ENCODE data around the gene BPIFB2. TPM values are rescaled to one million over a fixed set of nuclear protein-coding genes. Genes with fewer than 3 reads are reported as not detected.

BPIFB2 gene
- total RNA-seq, 4 donors from 2014 or later, result 0.13 to 138 (median 0.15) TPM; not detected in 1

DNA sequence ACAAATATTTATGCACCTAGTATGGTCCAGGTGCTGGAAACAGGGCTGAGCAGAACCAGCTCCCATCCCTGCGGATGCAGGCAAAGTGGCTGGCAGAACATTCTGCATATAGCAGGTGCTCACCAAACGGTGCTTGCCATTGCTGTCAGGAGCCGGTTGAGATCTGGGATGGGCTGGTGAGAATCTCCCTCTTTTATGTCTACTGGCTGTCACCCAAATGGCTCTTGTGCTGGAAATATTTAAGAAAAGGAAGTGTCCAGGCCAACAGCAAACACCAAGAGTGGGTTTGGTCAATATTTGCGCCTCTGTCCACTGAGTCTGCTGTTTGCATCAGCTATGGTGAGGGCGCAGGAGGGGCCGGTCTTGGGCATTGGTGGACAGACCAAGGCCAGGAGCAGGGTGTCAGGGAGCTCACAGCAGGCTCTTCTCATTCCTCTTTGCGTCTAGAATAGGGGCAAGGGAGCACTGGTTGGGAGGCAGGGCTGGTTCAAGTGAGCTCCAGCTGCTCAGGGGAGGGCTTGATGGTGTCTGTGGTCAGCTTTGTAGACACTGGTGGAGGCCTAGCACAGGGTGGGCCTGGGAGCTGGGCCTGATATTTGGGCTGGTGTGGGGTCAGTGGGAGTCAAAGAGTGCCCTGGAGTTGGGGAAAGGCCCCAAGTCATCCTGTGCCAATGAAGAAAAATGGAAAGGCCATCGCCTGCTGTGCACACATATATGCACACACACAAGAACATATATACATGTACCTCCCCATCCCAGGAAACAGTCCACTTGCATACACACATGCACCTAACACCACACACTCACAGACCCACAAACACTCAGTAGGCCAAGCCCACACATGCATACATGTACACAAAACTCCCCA lies 1.4 kb upstream of the BPIFB2 start:
- peaks cover 0 to 15% (median 0%) of the 10 kb centered on the region in 3 donors for H3K9me3 ChIP-seq
- no peak overlapping the region for H3K4me3 ChIP-seq
- ATAC-seq, result no peak
- TF ChIP-seq POLR2A (IDR thresholded peaks at IDR 0.05), result no peak
- TF ChIP-seq POLR2AphosphoS5 (IDR thresholded peaks at IDR 0.05), result no peak
- TF ChIP-seq, protein P1, sequence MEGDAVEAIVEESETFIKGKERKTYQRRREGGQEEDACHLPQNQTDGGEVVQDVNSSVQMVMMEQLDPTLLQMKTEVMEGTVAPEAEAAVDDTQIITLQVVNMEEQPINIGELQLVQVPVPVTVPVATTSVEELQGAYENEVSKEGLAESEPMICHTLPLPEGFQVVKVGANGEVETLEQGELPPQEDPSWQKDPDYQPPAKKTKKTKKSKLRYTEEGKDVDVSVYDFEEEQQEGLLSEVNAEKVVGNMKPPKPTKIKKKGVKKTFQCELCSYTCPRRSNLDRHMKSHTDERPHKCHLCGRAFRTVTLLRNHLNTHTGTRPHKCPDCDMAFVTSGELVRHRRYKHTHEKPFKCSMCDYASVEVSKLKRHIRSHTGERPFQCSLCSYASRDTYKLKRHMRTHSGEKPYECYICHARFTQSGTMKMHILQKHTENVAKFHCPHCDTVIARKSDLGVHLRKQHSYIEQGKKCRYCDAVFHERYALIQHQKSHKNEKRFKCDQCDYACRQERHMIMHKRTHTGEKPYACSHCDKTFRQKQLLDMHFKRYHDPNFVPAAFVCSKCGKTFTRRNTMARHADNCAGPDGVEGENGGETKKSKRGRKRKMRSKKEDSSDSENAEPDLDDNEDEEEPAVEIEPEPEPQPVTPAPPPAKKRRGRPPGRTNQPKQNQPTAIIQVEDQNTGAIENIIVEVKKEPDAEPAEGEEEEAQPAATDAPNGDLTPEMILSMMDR (IDR thresholded peaks at IDR 0.05), result no peak
- no peak for TF ChIP-seq EP300 (IDR thresholded peaks at IDR 0.05)
- WGBS, 2 donors (ENCODE audit: low coverage in 1 of 2), result 69 to 73% methylated on average over 2 to 4 of the region's 8 CpGs
- H3K27me3 ChIP-seq, result peaks cover 7% of the 10 kb centered on the region
- H3K36me3 ChIP-seq, result no peaks in the 10 kb centered on the region
- H3K4me1 ChIP-seq, result no peaks in the 10 kb centered on the region
- H3K27ac ChIP-seq, result no peak overlapping the region

DNA sequence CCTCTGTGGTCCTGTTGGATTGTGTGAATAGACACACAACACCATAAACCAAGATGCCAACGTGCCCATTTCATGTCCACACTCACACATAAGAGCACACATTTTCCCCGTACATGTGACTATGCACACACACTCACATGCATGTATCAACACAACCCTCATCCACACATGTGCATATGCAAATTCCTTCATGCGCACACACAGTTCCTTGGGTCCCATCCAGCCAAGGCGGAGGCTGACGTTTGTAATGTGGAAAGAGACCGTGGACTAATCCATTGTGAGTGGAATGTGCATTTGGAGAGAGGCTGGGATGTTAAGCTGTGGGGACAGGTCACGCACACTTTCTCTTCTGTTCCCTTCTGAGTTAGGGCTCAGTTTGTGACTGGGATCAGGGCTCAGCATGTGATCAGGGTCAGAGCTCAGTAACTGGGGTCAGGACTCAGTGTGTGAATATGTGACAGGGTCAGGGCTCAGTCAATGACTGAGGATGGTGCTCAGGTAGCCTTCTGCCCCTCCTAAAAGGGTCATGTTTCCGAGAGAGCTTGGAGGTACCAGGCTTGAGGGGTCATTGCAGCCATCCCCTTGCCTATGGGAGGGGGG lies 628 bp upstream of the BPIFB2 start:
- H3K36me3 ChIP-seq, result no peaks in the 10 kb centered on the region
- no peak overlapping the region for H3K27ac ChIP-seq
- no peaks in the 10 kb centered on the region for H3K4me1 ChIP-seq
- ATAC-seq, result no peak
- H3K9me3 ChIP-seq, result peaks cover 0 to 15% (median 0%) of the 10 kb centered on the region in 3 donors
- H3K4me3 ChIP-seq, result no peak overlapping the region
- TF ChIP-seq POLR2AphosphoS5 (IDR thresholded peaks at IDR 0.05) (no peak), EP300 (IDR thresholded peaks at IDR 0.05) (no peak), POLR2A (IDR thresholded peaks at IDR 0.05) (no peak)
- TF ChIP-seq, protein P1 (IDR thresholded peaks at IDR 0.05), result no peak
- H3K27me3 ChIP-seq, result peaks cover 12% of the 10 kb centered on the region
- WGBS, 2 donors (ENCODE audit: low coverage in 1 of 2), result 67 to 93% methylated on average over 3 to 6 of the region's 8 CpGs

DNA sequence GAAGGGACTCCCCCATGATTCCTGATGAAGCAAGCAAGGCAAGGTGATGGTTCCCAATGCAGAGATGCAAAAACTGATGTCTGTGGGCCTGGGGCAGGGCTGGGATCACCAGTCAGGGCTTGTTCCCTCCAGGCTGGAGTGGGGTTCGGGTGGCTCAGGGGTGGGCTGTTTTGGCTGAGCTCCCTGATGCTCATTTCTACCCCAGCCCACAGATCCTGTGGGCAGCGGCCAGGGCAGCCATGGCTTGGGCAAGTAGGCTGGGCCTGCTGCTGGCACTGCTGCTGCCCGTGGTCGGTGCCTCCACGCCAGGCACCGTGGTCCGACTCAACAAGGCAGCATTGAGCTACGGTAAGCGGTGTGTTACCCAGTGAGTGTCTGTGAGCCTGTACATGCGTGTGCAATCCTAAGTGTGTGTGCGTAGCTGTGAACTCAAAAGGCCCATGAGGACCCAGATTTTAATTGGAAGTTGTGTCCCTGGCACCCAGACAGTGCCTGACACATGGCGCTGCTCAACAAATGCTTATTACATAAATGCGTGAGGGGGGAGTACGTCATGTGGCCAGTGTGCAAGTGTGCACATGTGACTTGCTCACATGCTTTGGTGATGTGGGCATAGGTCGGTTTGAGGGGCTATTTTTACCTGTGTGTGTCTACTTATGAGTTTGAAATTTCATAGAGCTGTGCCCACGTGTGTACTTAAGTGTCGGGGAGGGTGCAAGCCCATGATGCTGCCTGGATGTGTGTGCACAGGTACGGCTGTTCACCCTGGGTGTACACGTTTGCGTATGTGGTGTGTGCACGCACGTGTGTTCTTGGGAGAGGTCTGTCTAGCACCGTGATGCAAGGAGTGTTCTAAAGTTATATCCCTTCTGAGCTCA lies 1.1 kb downstream of the BPIFB2 start:
- peaks cover 24% of the 10 kb centered on the region for H3K27me3 ChIP-seq
- TF ChIP-seq, protein P1 (IDR thresholded peaks at IDR 0.05), result no peak
- TF ChIP-seq POLR2A (IDR thresholded peaks at IDR 0.05), result no peak
- H3K27ac ChIP-seq, result no peak overlapping the region
- no peaks in the 10 kb centered on the region for H3K36me3 ChIP-seq
- no peak overlapping the region for H3K4me3 ChIP-seq
- ATAC-seq, result no peak
- H3K4me1 ChIP-seq, result no peaks in the 10 kb centered on the region
- 70 to 79% methylated on average over 2 to 7 of the region's 23 CpGs for WGBS, 2 donors (ENCODE audit: low coverage in 1 of 2)
- H3K9me3 ChIP-seq, result peaks cover 0 to 15% (median 0%) of the 10 kb centered on the region in 3 donors

DNA sequence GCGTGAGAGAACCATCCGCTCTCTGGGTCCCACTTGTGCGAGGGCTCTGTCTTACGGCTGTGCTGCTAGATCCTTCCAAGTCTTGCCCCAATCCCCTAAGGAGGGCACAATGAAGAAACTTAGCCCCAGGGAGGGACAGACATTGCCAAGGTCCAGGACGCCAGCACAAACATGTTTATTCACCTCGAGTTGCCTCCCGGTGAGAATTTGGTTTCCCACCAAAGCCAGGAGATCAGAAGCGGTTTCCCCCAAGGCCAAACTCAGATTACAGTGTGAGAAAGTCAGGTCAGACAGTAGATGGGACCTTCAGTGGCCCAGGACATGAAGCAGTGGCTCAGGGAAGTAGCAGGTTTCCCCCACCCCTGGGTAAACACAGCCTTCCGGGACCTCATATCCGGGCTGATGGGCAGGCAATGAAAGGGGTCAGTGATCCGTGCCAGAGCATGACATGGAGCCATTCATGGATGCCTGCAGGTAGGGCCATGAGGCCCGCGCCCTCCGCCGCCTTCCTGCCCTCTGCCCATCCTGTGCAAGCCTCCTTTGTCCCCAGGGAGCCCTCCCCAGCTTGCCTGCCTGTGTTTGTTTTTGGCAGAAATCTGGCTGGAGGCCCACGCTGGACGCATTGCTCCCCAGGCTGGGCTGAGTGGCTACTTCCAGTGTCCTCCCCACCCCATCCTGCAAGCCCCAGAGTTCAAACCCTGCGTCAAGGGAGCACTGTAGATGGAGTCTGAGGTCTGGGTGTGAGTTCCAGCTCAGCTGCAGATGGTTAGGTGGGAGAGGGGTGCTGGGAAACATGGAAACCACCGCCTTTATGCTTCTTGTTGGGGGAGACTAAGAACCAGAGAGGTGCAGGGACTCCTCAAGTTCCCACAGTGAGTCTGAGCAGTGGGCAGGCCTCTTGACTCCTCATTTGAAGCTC lies 2.0 kb downstream of the BPIFB2 start:
- H3K9me3 ChIP-seq, result peaks cover 0 to 15% (median 0%) of the 10 kb centered on the region in 3 donors
- WGBS, 2 donors (ENCODE audit: low coverage in 1 of 2), result 71 to 85% methylated on average over 5 to 8 of the region's 19 CpGs
- no peaks in the 10 kb centered on the region for H3K4me1 ChIP-seq
- H3K4me3 ChIP-seq, result no peak overlapping the region
- H3K27me3 ChIP-seq, result peaks cover 33% of the 10 kb centered on the region
- no peaks in the 10 kb centered on the region for H3K36me3 ChIP-seq
- H3K27ac ChIP-seq, result no peak overlapping the region
- ATAC-seq, result no peak
- TF ChIP-seq POLR2AphosphoS5 (IDR thresholded peaks at IDR 0.05) (no peak), EP300 (IDR thresholded peaks at IDR 0.05) (no peak), POLR2A (IDR thresholded peaks at IDR 0.05) (no peak)
- TF ChIP-seq, protein P1 (IDR thresholded peaks at IDR 0.05), result no peak
